ENCODE measurements around the gene USE1.
A peak's percentile ranks its signal among the peaks of the same experiment; 100 is the strongest.

Gene USE1

DNA sequence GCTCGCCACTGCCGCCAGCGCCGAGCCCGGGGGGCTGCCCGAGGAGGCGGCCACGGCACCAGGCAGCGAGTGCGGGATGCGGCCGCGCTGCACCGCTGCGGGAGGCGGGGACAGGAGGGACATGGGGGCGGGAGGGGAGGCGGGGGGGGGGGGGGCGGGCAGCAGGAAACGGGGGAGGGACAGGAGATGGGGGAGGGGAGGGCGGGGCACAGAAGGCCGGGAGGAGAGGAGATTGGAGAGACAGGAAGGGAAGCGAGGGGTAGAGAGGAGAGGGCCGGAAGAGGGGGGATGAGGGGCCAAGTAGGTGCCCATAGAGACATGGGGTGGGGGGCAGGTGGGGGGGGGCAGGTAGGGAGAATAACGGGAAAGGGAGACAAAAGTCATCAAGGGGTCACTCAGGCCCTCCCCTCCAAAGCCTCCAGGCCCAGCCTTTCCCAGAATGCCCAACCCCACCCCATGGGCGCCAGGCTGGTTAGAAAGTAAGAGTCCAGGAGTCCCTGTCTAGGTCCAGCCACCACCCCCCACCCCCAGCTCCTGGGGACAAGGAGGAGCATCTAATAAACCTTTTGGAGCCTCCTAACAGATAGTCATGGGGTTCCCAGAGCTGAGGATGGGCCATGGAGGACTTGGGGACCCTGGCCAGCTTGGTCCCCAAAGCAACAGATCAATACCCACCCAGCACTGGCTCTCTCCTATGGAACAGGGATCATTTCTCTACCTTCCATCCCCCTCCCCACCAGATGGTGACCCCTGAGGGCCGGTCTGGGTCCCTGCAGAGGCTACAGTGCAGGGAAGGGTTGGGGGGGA is 21.0 kb downstream of the USE1 start:
- DNase-seq, result peak; percentile 58

- DNase-seq, result no peak
Measured at GRCh38 chr19:17236811-17237543, 21.8 kb downstream of the USE1 start.

GRCh38 chr19:17237747-17238706 is 22.9 kb downstream of the USE1 start:
- no peak for DNase-seq

DNA sequence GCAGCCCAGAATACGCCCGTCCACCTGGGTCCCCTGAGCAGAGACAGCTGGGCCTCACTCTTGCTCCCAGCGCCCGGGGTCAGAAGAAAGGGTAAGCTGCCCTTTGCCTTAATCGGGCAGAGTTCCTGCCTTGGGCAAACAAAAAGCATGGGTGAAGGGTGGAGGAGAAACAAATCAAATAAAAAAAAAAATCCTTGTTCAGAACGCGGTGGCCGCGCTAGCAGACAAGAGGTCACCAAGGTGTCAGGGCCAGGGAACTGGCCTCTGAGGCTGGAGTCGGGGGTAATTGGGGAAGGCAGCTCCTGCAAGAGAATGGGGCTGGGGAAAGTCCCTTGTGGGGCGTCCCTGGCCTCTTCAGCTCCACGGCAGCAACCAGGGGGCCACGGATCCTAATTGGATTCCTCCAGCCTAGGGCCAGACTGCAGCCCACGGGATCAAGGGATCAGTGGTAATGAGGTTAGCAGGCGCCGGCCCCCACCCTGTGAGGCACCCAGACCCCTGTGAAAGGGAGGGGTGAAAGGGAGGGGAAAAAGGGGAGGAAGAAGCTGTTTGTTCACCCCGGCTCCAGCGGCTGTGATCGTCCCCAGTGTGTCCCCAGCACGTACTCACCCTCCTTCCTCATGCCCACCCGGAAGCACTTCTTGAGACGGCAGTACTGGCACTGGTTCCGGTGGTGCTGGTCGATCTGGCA is 25.1 kb downstream of the USE1 start:
- DNase-seq, result no peak

DNA sequence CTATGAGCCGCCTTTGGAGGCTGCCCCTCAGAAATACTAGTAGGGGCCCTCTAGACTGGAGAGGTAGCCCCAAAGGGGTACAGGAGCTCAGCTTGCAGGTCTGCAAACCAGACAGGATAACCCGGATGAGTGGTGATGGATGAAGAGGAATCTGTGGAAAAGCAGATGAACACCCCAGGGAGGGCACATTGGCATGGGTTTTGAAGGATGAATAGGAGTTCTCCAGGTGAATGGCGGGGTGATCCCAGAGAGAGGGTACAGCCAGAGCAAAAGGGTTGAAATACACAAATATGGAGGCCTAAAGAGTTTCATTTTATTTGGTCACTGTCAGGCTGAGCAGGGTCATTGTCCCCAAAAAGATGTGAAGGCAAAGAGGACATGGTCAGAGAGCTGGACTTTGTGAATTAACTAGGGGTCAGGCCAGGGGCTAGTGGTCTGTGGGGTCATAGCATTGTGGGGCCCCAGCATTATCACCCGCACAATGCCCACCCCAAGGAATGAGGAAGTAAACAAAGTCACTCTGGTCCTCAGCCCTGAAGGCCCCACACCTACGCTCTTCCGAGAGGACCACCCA is 25.8 kb downstream of the USE1 start:
- no peak for DNase-seq

DNA sequence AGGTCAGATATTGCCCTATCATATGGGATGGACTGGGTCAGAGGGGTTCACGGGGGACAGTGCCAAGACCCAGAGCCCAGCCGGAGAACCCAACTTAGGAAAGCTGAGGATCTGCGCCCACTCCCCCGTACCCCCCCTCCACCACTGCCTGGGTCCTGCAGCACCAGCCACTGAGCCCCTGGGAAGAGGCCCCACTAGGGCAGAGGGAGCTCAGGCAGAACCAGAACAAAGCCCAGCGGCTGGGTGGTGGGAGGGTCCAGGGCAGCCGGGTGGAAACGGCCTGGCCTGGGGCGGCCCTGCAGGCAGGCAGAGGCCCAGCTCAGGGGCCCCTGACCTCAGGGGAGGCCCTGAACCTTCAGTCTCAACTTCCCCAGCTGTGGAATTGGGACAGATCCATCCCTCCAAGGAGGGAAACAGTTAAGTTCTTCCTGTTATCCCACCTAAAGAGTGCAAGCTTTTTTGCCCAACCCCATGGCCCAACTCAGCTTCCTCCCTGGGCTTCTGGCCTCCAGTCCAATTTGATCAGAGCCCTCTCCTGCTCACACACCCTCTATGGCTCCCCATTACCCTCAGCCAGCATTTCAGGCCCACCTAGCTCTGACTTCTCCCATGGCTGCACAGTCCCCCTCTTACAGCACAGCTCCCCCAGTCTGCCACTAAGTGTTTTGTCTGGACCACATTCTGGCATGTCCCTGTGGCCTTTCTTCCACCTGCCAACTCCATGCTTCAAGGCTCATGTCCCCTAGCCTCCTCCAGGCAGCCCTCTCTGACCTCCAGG is 27.5 kb downstream of the USE1 start:
- no peak for DNase-seq

DNA sequence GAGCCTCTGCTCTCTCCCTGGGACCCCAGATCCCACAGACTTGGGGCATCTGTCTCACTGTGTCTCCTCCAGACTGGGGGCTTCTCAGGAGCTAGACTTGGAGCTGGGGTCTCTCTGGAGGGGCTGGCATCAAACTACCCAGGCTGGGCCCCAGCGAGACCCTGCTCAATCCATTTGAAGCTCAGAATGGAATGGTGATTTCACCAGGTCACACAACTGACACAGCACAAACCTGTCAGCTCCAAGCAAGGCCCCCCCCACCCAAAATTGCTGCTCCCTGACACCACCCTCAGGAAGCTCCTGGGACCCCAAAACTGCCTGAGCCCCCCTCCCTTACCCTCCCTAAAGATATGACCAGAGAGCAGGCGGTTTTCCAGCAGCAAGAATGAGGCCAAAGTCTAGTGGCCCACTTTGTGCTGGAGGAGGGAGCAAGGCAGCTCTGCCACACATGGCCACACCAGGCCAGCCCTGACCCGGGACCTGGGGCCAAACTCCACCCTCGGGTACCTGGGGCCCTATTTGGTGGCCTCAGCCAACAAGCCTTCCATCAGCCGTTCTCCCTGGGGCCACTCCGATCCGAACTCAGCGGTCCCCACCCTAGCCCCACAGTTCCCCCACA is 28.2 kb downstream of the USE1 start:
- DNase-seq, result no peak

GRCh38 chr19:17243830-17244617 is 28.9 kb downstream of the USE1 start:
- DNase-seq, result no peak

- DNase-seq, result no peak
Measured at GRCh38 chr19:17244618-17245534, 29.7 kb downstream of the USE1 start.

GRCh38 chr19:17245535-17245984 is 30.4 kb downstream of the USE1 start, which contains the start of gene NR2F6:
TSS of gene NR2F6 (minus strand) at chr19:17245919. CDS start at chr19:17245220, 699 bp downstream.
- no peak for DNase-seq

GRCh38 chr19:17246681-17247425 is 31.7 kb downstream of the USE1 start:
- no peak for DNase-seq

DNA sequence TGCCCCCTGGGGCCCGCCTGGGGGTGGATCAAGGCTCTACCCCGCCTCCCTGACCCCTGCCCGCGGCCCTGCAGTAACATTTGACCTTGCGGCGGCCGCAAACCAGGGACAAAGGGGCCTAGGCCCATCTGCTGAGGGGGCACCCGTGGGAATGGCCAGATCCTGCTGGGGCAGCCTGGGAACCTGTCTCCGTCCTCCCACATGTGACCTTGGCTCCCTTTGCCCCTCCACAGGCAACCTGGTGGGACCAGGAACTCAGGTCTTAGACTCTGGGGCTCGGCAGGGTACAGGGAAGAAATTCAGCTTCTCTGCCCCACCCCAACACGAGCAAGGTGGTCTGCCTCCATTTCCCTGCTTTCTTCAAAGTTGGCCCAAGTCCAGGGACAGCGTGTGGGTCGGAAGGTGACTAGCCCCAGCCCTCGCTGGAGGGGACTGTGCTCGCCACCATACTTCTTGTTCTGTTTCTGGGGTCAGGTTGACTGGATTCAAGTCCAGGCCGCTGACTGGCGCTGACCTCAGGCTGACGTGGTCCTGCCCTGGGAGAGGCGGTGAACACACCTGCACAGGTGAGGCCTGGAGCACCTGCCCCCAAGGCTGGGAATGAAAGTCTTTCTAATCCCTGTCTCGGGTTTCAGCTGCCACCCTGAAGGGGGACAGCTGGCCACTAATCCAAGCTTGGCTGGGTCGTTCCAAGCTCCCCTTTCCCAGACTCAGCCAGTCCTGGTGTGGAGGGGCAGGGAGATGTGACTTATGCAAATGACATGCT is 33.0 kb downstream of the USE1 start:
- DNase-seq, result no peak

DNA sequence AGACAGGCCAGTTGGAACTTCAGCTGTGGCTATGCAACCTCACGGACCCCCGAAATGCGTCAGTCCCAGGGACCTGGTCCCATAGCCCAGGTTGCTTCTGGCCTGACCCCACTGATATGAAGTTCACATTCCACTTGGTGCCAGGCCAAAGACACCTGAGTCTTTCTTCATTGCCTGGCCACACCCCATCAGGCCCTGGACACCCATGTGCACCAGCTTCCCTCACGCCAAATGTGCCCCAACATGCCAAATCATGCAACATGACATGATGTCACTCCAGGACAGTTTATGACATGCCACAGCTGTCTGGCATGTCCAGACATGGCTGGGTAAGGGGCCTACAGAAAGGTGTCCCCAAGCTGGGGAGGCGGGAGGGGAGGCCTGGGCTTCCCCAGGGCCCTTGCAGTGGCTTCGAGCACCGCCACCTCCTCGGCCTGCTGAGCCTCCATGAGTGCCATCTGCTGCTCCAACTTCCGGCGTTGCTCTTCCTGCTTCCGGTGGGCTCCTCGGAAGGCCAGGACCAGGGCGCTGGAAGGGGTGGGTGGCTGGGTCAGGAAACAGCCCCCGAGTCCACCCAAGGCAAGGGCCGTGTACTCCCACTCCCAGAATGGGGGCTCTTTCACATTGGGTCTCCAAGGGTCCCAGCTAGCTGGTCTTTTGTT is 34.9 kb downstream of the USE1 start:
- no peak for DNase-seq

DNA sequence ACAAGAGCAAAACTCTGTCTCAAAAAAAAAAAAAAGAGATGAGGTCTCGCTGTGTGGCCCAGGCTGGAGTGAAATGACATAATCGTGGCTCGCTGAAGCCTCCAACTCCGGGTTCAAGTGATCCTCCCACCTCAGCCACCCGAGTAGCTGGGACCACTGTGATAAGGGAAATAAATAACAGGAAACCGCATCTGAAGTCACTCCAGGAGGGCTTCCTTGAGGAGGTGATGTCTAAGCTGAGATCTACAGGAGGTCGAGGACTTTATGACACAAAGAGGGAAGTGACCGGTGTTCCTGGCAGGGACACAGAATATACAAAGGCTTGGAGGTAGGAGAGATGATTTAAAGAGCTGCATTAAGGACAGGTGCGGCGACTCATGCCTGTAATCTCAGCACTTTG is 39.5 kb downstream of the USE1 start:
- DNase-seq, result no peak

DNA sequence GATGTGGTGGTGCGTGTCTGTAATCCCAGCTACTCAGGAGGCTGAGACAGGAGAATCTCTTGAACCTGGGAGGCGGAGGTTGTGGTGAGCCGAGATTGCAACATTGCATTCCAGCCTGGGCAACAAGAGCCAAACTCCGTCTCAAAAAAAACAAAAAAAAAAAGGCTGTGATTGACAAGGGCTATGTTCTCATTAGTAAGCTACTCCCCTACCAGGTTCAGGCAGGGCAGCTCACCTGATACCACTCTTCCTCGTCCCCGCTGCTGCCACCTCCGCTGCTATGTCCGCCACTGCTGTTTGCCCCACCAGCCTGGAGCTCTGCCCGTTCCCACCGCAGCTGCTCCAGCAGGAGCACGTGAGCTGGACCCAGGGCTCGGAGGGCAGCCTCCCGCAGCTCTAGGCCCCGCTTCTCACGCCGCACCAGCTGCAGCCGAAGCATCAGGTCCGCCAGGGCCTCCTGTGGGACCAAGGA is 40.0 kb downstream of the USE1 start:
- DNase-seq, result no peak

- DNase-seq, result no peak
Measured at GRCh38 chr19:17256130-17256529, 41.0 kb downstream of the USE1 start.
